Panc1 (cell line): ENCODE results near the gene UBAP2. TPM values are rescaled to one million over a fixed set of nuclear protein-coding genes. Genes with fewer than 3 reads are reported as not detected.

Source experiments
- ATAC-seq: fragments of 200-7000 bp; cut with Tn5 transposase; 2 replicates; pipeline ENCODE4 v1.9.1; 2020; ENCODE audit warnings: mild to moderate bottlenecking, moderate library complexity
- BruUV-seq: library from RNA; stranded (reverse); fragments of 400-500 nt; replicated peaks from 2 replicates; lab custom pipeline; 2021; lab: Mats Ljungman, UMichigan
- CTCF ChIA-PET: fragments of 300-600 bp; sonication (Branson Sonifier 250); formaldehyde crosslinking; loops from one replicate; lab custom pipeline; 2022; ENCODE audit warnings: antibody characterized with exemption; lab: Charles Lee
- POLR2A ChIA-PET: fragments of 300-600 bp; sonication (Branson Sonifier 250); formaldehyde crosslinking; loops from one replicate; lab custom pipeline; 2022; ENCODE audit warnings: antibody characterized with exemption; lab: Charles Lee
- DNase-seq: peaks from one replicate; pipeline ENCODE4 v3.0.0-alpha.2; 2010; ENCODE audit warnings: low read depth, low spot score
- H3K27ac ChIP-seq: 2 replicates; pipeline ENCODE4 v1.5.1; 2011; ENCODE audit warnings: mild to moderate bottlenecking, low read length, inconsistent platforms
- H3K27me3 ChIP-seq: fragments of 200-500 bp; sonication (Bioruptor generic); 2 replicates; pipeline ENCODE4 v1.6.0; 2014; ENCODE audit warnings: low read length, inconsistent platforms; ENCODE audit not compliant: control insufficient read depth, insufficient read depth
- H3K36me3 ChIP-seq: fragments of 200-500 bp; sonication (Bioruptor generic); 2 replicates; pipeline ENCODE4 v1.5.1; 2014; ENCODE audit warnings: inconsistent platforms, mild to moderate bottlenecking, low read length, moderate library complexity; ENCODE audit not compliant: control insufficient read depth, insufficient read depth
- H3K4me1 ChIP-seq: 2 replicates; pipeline ENCODE4 v1.5.1; 2011; ENCODE audit warnings: inconsistent platforms, mild to moderate bottlenecking, low read length, moderate library complexity; ENCODE audit not compliant: control insufficient read depth, insufficient read depth
- H3K4me3 ChIP-seq, 2 experiments: 2 replicates each; pipeline ENCODE4 v1.5.1; 2011 to 2012; ENCODE audit warnings: low read depth in 2 of 2, low read length in 2 of 2, mild to moderate bottlenecking in 2 of 2, inconsistent platforms in 1 of 2, moderate library complexity in 1 of 2
- H3K9me3 ChIP-seq: fragments of 200-500 bp; sonication (Bioruptor generic); 2 replicates; pipeline ENCODE4 v1.5.1; 2014; ENCODE audit warnings: low read depth, mild to moderate bottlenecking, inconsistent platforms, low read length, moderate library complexity; ENCODE audit not compliant: control insufficient read depth, insufficient read depth
- POLR2AphosphoS5 ChIP-seq: IDR thresholded peaks from 2 replicates; pipeline ENCODE4 v1.6.1; 2012; ENCODE audit warnings: mild to moderate bottlenecking, low read depth, low read length, moderate library complexity
- SIN3A ChIP-seq: IDR thresholded peaks from 2 replicates; pipeline ENCODE4 v1.6.1; 2012; ENCODE audit warnings: low read depth, mild to moderate bottlenecking, low read length, moderate library complexity, borderline replicate concordance; ENCODE audit not compliant: insufficient read depth
- TCF7L2 ChIP-seq: IDR thresholded peaks from 2 replicates; pipeline ENCODE4 v1.6.1; 2011; ENCODE audit warnings: mild to moderate bottlenecking, low read depth, low read length, inconsistent platforms
- in situ Hi-C: cut with HindIII; loops from 2 replicates; pipeline ENCODE4 v1.10.0; 2016; ENCODE audit warnings: low sequenced_read_pairs, low pct_unique_long_range_greater_than_20kb
- intact Hi-C: fragments of 100-400 bp; cut with micrococcal nuclease; formaldehyde crosslinking; loops from one replicate; pipeline ENCODE4 v1.10.0; 2022; ENCODE audit not compliant: unreplicated experiment
- total RNA-seq: library from RNA; stranded (reverse); gene quantifications from one replicate; pipeline ENCODE4 v1.2.1, GENCODE V29; 2021; ENCODE audit not compliant: unreplicated experiment
- TF ChIP-seq, protein P1 (sequence below): fragments of 450-650 bp; IDR thresholded peaks from 2 replicates; pipeline ENCODE4 v1.5.1; 2017; ENCODE audit warnings: mild to moderate bottlenecking
- TF ChIP-seq, protein P2 (sequence below), 2 experiments: IDR thresholded peaks; 2 replicates each; pipeline ENCODE4 v1.6.1; 2011 to 2012; ENCODE audit warnings: low read depth in 2 of 2, control low read depth in 1 of 2, low read length in 1 of 2, mild to moderate bottlenecking in 1 of 2, moderate library complexity in 1 of 2; ENCODE audit not compliant: insufficient read depth in 1 of 2

UBAP2 gene
- total RNA-seq, 1 experiment from 2014 or later = 94.6 TPM

DNA sequence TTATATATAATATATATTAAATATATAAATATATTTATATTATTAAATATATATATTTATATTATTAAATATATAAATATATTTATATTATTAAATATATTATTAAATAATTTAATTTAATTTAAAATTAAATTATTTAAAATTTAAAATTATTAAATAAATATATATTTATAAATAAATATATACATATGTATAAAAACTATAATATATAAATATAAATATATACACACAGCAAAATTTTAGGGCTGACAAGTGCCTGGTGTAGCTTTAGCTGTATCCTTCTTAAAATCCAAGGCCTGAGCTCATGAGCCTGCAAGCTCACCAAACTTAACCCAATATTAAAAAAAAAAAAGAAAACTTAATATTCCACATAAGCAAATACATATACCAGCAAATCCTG lies 53.2 kb downstream of the UBAP2 start:
- Histone ChIP-seq H3K9me3 (no peaks in the 10 kb centered on the region), H3K27me3 (no peaks in the 10 kb centered on the region), H3K36me3 (peaks cover 46% of the 10 kb centered on the region), H3K4me1 (no peaks in the 10 kb centered on the region), H3K4me3 (no peak overlapping the region), H3K27ac (no peak overlapping the region)
- no peak for ATAC-seq
- intact Hi-C loops (no loop called here), in situ Hi-C loops (no loop called here)
- ChIA-PET CTCF (interaction anchor here (0.6 kb wide), 1 partner anchor 391 kb away, joined by 3 read pairs; no protein-coding TSS in a partner anchor), POLR2A (interaction anchor here (0.6 to 0.7 kb wide), 2 partner anchors 37 to 1267 kb away, joined by 3 to 5 read pairs; no protein-coding TSS in a partner anchor)
- no peak for DNase-seq
- TF ChIP-seq POLR2AphosphoS5 (no peak), TCF7L2 (no peak), SIN3A (no peak)
- TF ChIP-seq, protein P1, sequence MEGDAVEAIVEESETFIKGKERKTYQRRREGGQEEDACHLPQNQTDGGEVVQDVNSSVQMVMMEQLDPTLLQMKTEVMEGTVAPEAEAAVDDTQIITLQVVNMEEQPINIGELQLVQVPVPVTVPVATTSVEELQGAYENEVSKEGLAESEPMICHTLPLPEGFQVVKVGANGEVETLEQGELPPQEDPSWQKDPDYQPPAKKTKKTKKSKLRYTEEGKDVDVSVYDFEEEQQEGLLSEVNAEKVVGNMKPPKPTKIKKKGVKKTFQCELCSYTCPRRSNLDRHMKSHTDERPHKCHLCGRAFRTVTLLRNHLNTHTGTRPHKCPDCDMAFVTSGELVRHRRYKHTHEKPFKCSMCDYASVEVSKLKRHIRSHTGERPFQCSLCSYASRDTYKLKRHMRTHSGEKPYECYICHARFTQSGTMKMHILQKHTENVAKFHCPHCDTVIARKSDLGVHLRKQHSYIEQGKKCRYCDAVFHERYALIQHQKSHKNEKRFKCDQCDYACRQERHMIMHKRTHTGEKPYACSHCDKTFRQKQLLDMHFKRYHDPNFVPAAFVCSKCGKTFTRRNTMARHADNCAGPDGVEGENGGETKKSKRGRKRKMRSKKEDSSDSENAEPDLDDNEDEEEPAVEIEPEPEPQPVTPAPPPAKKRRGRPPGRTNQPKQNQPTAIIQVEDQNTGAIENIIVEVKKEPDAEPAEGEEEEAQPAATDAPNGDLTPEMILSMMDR = no peak
- TF ChIP-seq, protein P2, sequence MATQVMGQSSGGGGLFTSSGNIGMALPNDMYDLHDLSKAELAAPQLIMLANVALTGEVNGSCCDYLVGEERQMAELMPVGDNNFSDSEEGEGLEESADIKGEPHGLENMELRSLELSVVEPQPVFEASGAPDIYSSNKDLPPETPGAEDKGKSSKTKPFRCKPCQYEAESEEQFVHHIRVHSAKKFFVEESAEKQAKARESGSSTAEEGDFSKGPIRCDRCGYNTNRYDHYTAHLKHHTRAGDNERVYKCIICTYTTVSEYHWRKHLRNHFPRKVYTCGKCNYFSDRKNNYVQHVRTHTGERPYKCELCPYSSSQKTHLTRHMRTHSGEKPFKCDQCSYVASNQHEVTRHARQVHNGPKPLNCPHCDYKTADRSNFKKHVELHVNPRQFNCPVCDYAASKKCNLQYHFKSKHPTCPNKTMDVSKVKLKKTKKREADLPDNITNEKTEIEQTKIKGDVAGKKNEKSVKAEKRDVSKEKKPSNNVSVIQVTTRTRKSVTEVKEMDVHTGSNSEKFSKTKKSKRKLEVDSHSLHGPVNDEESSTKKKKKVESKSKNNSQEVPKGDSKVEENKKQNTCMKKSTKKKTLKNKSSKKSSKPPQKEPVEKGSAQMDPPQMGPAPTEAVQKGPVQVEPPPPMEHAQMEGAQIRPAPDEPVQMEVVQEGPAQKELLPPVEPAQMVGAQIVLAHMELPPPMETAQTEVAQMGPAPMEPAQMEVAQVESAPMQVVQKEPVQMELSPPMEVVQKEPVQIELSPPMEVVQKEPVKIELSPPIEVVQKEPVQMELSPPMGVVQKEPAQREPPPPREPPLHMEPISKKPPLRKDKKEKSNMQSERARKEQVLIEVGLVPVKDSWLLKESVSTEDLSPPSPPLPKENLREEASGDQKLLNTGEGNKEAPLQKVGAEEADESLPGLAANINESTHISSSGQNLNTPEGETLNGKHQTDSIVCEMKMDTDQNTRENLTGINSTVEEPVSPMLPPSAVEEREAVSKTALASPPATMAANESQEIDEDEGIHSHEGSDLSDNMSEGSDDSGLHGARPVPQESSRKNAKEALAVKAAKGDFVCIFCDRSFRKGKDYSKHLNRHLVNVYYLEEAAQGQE (IDR thresholded peaks at IDR 0.05; ENCODE audit: insufficient read depth in 1 of 2, low read depth in 2 of 2, low read length in 1 of 2) = no peak
- no TSS peak for BruUV-seq

DNA sequence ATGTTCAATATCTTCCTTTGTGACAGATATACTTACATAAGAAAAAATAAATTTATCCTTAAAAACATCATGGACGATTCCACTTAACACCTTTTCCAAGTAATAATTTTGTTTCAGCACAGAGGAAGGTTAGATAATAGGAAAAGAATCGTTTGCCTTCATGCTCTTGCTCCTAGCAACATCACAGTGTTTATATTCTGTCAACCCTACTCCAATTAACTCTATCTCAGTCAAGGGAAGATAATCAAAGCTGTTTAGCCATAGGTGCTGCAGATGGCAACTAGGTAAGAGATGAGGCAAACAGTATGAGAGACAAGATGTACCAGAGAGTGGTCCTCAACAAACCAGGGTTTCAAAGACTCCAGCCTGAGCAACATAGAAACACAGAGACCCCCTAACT lies 55.6 kb downstream of the UBAP2 start:
- intact Hi-C loops = no loop called here
- ATAC-seq = no peak; the same call in 1 of the 2 replicates

More for the DNA sequence above, 55.6 kb downstream of the UBAP2 start:
- TF ChIP-seq TCF7L2 (no peak), POLR2AphosphoS5 (no peak), SIN3A (no peak)
- TF ChIP-seq, protein P2 (IDR thresholded peaks at IDR 0.05; ENCODE audit: insufficient read depth in 1 of 2, low read depth in 2 of 2, low read length in 1 of 2) = no peak
- TF ChIP-seq, protein P1 = no peak
- Histone ChIP-seq H3K27ac (no peak overlapping the region), H3K27me3 (no peaks in the 10 kb centered on the region), H3K4me1 (no peaks in the 10 kb centered on the region), H3K9me3 (no peaks in the 10 kb centered on the region), H3K36me3 (peaks cover 43% of the 10 kb centered on the region), H3K4me3 (no peak overlapping the region)
- ChIA-PET POLR2A (no interaction called here), CTCF (no interaction called here)
- BruUV-seq = no TSS peak
- DNase-seq = no peak
- in situ Hi-C loops = no loop called here
